T-helper 1 cell treated with Interleukin-12 subunit alpha and Interleukin-12 subunit beta and Interleukin-4 antibody, amounts not matched to agents 30 μg/mL and 1 μg/mL, for 36 hours (primary cell): ENCODE data around the gene CSNK1E.
"Not testable (repeated sequence)": the region's sequence is repeated elsewhere in the genome, so short reads cannot be mapped to it uniquely, and the experiment has no call there.

Source experiments
- H3K27ac Mint-ChIP-seq: one replicate; pipeline ENCODE4 v1.8.0; 2021; ENCODE audit warnings: mild to moderate bottlenecking, mixed read lengths
- H3K27me3 Mint-ChIP-seq: one replicate; pipeline ENCODE4 v1.8.0; 2021; ENCODE audit warnings: low read depth, mixed read lengths
- H3K36me3 Mint-ChIP-seq: one replicate; pipeline ENCODE4 v1.8.0; 2021; ENCODE audit warnings: low read depth, mixed read lengths
- H3K4me1 Mint-ChIP-seq: one replicate; pipeline ENCODE4 v1.8.0; 2021; ENCODE audit warnings: low read depth, mixed read lengths
- H3K4me3 Mint-ChIP-seq: one replicate; pipeline ENCODE4 v1.8.0; 2021; ENCODE audit warnings: mild to moderate bottlenecking, moderate library complexity, mixed read lengths
- H3K9me3 Mint-ChIP-seq: one replicate; pipeline ENCODE4 v1.8.0; 2021; ENCODE audit warnings: mixed read lengths

CSNK1E gene

DNA sequence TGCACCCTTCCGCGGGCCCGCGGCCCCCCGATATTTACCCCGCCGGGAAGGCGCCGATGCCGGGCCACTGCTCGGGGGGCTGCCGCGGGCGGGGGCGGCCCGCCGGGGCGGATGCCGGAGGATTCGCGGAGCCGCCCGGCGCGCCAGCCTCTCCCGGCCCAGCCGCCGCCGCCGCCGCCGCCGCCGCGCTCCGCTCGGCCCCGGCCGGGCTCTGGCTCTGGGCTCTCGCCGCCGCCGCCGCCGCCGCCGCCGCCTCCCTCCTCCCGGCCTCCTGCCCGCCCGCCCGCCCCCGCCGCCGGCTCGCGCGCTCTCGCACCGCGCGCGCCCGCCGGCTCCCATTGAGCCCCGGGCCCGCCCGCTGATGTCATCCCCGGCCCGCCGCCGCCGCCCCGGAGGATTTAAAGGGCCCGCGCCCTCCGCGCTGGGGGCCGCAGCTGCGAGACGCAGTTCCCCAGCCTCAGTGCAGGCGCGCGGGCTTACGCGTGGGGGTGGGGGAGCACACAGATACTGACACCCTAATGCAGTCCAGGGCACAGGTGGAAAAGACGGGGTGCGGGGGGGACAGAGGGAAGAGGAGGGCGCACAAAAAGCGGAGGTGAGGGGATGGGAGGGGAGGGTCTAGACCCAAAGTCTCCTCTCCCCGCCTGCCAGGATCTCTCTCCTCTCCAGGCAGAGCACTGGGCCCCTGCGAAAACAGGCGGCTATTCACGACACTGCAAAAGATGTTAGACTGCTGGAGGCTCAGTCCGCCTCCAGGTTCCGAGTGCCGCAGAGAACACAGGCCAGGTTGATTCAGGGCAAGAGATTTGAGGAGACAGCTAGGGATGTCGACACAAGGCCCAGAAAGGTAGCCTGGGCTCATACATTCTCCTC lies at the start of gene CSNK1E:
CSNK1E (minus strand) TSS at position 312 of the 873 bp plus-strand sequence. CDS start 3,276 bp downstream, outside the sequence.
- Mint-ChIP-seq H3K36me3 (peaks cover 4% of the 10 kb centered on the region), H3K27me3 (no peaks in the 10 kb centered on the region), H3K9me3 (no peaks in the 10 kb centered on the region), H3K4me1 (peaks cover 39% of the 10 kb centered on the region), H3K4me3 (peak within 1 kb of the TSS; percentile 88), H3K27ac (peak within 1 kb of the TSS; percentile 90)

DNA sequence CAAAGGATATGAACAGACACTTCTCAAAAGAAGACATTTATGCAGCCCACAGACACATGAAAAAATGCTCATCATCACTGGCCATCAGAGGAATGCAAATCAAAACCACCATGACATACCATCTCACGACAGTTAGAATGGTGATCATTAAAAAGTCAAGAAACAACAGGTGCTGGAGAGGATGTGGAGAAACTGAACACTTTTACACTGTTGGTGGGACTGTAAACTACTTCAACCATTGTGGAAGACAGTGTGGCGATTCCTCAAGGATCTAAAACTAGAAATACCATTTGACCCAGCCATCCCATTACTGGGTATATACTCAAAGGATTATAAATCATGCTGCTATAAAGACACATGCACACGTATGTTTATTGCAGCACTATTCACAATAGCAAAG lies 48.6 kb upstream of the CSNK1E start:
- peaks cover 15% of the 10 kb centered on the region for H3K36me3 Mint-ChIP-seq
- not testable (repeated sequence) for H3K4me3 Mint-ChIP-seq, H3K27me3 Mint-ChIP-seq, H3K27ac Mint-ChIP-seq, H3K9me3 Mint-ChIP-seq, H3K4me1 Mint-ChIP-seq

GRCh38 chr22:38365174-38365573 lies 47.9 kb upstream of the CSNK1E start:
- H3K9me3 Mint-ChIP-seq, H3K27ac Mint-ChIP-seq, H3K4me3 Mint-ChIP-seq, H3K27me3 Mint-ChIP-seq, H3K4me1 Mint-ChIP-seq: not testable (repeated sequence)
- H3K36me3 Mint-ChIP-seq, result peaks cover 15% of the 10 kb centered on the region

GRCh38 chr22:38360560-38360959 lies 43.3 kb upstream of the CSNK1E start:
- H3K4me1 Mint-ChIP-seq, H3K4me3 Mint-ChIP-seq, H3K9me3 Mint-ChIP-seq, H3K27ac Mint-ChIP-seq, H3K27me3 Mint-ChIP-seq: not testable (repeated sequence)
- peaks cover 10% of the 10 kb centered on the region for H3K36me3 Mint-ChIP-seq

DNA sequence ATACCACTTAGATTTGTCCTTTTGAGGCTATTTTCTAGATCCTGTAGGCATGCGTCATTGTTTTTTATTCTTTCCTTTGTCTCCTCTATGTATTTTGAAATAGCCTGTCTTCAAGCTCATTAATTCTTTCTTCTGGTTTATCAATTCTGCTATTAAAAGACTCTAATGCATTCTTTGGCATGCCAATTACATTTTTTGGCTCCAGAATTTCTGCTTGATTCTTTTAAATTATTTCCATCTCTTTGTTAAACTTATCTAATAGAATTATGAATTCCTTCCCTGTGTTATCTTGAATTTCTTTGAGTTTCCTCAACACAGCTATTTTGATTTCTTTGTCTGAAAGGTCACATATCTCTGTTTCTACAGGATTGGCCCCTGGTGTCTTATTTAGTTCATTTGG lies 42.6 kb upstream of the CSNK1E start:
- H3K9me3 Mint-ChIP-seq, H3K36me3 Mint-ChIP-seq, H3K4me3 Mint-ChIP-seq, H3K4me1 Mint-ChIP-seq, H3K27ac Mint-ChIP-seq, H3K27me3 Mint-ChIP-seq: not testable (repeated sequence)

GRCh38 chr22:38357971-38358370 lies 40.7 kb upstream of the CSNK1E start:
- not testable (repeated sequence) for H3K27ac Mint-ChIP-seq

DNA sequence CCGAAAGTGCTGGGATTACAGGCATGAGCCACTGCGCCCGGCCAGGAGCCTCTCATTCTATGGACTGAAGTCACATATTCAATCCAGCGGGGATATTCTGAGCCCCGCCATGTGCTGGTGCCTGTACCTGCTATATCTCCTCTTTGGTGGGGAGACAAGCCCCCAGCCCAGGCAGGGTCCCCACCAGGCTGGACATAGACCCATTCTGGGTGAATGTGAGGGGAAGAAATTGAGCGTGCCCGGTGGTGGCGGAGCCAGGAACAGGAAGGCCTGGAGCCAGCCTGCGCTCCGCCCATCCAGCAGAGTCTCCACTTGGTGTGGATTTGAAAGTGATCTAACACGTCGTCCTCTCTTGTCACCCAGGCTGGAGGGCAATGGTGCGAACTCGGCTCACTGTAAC lies 38.0 kb upstream of the CSNK1E start:
- no peak overlapping the region for H3K4me3 Mint-ChIP-seq
- H3K9me3 Mint-ChIP-seq, result no peaks in the 10 kb centered on the region
- H3K27me3 Mint-ChIP-seq, result no peaks in the 10 kb centered on the region
- peaks cover 2% of the 10 kb centered on the region for H3K36me3 Mint-ChIP-seq
- H3K27ac Mint-ChIP-seq, result no peak overlapping the region
- H3K4me1 Mint-ChIP-seq, result no peaks in the 10 kb centered on the region

More at GRCh38 chr22:38357971-38358370, 40.7 kb upstream of the CSNK1E start:
- H3K4me1 Mint-ChIP-seq, H3K4me3 Mint-ChIP-seq, H3K27me3 Mint-ChIP-seq, H3K9me3 Mint-ChIP-seq, H3K36me3 Mint-ChIP-seq: not testable (repeated sequence)

DNA sequence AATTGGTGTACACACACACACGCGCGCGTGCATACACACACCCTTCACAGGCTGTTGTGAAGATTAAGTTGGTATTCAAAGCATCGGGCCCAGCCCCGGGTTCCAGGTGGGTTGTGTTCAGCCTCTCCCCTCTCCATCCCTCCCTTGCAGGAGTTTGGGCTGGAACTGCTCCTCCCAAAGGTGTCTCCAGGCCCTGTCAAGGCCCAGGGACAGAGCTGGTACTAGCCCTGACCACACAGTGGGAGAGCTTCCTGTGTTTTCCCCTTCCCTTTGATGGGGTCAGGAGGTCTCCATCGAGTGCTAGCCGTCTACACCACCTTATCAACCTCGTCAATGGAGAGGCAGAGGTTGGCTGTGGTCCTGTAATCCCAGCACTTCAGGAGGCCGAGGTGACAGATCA lies 36.5 kb upstream of the CSNK1E start:
- H3K9me3 Mint-ChIP-seq, result no peaks in the 10 kb centered on the region
- no peaks in the 10 kb centered on the region for H3K4me1 Mint-ChIP-seq
- H3K4me3 Mint-ChIP-seq, result no peak overlapping the region
- no peak overlapping the region for H3K27ac Mint-ChIP-seq
- no peaks in the 10 kb centered on the region for H3K27me3 Mint-ChIP-seq
- H3K36me3 Mint-ChIP-seq, result no peaks in the 10 kb centered on the region

DNA sequence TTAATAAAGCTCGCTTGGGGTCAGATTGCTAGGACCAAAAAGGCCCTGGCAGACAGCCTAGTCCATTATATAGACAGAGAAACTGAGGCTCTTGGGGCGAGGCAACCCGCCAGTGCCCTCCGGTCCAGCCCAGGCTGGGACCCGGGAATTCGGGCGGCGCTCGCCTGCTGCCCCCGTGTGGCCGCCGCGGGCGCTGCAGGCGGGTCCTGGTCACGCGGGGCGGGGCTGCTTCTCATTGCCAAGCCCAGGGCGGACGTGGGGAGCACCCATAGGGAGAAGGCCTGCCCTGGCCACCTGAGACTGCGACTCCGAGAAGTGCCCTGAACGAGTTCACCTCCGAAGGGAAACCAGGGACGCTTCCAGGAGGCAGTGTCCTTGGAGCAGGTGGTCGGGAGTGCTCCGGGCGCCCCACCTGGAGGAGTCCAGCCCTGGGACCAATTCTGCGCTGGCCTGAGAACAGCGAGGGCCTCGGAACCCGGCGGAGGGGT lies 36.0 kb upstream of the CSNK1E start:
- Mint-ChIP-seq H3K27ac (no peak overlapping the region), H3K27me3 (no peaks in the 10 kb centered on the region), H3K4me1 (no peaks in the 10 kb centered on the region), H3K9me3 (no peaks in the 10 kb centered on the region), H3K36me3 (no peaks in the 10 kb centered on the region), H3K4me3 (no peak overlapping the region)

- Mint-ChIP-seq H3K36me3 (no peaks in the 10 kb centered on the region), H3K4me3 (no peak overlapping the region), H3K9me3 (no peaks in the 10 kb centered on the region), H3K27ac (no peak overlapping the region), H3K27me3 (no peaks in the 10 kb centered on the region), H3K4me1 (no peaks in the 10 kb centered on the region)
Measured at GRCh38 chr22:38352436-38352835, 35.2 kb upstream of the CSNK1E start.

DNA sequence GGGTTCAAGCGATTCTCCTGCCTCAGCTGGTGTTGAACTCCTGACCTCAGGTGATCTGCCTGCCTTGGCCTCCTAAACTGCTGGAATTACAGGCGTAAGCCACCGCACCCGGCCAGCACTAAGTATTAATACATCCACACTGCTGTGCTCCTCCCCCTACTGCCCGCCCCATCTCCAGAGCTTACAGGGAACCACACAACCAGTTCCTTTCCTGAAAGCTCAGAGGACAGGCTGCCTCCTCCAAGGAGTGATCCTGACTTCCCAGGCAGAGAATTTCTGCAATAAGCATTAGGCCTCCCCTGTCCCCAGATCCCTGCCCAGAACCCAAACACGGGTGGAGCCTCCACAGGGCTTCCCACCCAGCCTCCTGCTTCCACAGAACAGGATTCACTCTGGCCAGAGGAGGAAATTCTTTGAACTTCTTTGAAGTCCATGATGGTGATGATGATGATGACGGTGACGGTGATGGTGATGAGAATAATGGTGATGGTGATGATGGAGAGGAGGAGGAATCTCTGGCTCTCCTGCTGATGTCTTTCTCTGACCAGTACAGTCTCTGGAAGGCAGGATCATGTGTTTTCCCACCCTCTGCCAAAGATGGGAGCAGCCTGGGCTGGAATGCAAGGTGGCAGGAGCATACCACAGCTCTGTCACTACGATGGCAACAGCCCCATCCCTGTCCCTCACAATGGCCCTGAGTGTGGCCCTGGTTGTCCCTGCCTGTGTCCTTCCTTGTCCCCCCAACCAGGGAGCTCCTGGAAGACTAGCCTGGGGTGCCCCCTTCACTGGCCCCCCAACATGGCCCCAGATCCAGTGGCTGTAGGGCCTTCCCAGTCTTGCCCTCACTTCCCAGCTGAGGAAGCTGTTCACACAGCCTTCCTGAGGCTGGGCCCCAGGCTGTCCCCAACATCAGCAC lies 33.5 kb upstream of the CSNK1E start:
- H3K4me3 Mint-ChIP-seq, result no peak overlapping the region
- no peak overlapping the region for H3K27ac Mint-ChIP-seq
- H3K36me3 Mint-ChIP-seq, result no peaks in the 10 kb centered on the region
- no peaks in the 10 kb centered on the region for H3K9me3 Mint-ChIP-seq
- no peaks in the 10 kb centered on the region for H3K27me3 Mint-ChIP-seq
- no peaks in the 10 kb centered on the region for H3K4me1 Mint-ChIP-seq

DNA sequence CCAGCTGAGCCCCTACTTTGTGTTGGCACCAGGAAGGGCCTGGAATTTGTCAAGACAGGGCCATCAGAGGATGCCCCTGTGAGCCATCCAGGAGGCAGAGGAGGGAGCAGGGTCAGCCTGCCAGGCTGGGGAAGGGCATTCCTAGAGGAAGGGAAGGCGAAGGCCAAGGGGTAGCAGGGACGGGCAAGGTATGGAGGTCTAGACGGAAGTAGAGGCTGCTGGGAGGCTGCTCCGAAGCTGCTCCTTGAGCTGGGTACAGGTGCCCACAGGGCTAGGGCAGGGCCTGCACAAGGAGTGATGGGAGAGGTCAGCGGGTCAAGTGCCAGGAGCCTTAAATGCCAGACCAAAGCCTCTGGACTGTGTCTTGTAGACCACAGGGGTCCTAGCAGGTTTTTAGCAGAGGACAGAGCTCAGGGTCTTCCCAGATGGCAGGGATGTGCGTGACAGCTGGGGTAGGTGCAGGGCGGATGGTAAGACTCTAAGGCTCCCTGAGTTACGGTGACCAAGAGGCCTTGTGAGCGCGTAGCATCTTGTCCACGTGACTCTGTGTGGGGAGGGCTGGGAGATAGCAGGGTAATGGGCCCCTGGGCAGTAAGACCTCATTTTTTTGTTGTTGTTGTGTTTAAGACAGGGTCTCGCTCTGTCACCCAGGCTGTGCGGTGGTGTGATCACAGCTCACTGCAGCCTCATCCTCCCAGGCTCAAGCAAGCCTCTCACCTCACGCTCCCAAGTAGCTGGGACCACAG lies 31.7 kb upstream of the CSNK1E start:
- H3K4me1 Mint-ChIP-seq, result no peaks in the 10 kb centered on the region
- no peak overlapping the region for H3K27ac Mint-ChIP-seq
- H3K4me3 Mint-ChIP-seq, result no peak overlapping the region

DNA sequence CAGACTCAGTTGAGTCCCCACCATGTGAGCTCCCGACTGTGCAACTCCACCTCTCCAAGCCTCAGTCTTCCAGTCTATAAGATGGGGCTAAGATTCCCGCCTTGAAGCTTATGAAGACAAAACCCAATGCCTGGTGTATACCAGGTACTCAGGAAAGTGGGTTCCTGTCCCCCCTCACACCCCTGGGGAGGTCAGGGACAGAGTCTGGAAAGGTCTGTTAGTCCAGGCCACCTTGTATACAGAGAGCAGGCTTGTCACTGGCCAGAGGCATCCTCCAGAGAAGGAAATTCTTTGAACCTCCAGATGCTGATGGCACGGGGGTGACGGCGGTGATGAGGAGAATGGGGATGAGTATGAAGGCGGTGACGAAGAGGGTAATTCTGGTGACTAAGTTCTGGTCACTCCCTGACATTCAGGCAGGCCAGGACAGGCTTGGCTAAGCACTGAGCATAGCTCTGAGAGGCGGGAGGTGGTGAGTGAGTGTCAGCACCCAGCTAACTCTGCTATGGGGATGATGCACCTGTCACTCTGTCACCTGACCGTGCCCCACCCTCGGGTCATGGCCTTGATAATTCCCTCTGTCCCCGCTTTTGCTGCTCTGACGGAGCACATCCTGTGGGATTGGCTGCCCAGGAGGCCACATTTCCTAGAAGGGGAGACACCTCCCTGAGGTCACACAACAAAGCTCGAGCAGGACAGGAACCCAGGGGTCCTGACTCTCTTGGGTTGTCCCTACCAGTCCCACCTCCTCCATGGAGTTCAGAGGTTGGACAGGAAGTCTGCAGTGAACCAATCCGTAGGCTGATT lies 30.9 kb upstream of the CSNK1E start:
- Mint-ChIP-seq H3K9me3 (no peaks in the 10 kb centered on the region), H3K4me1 (no peaks in the 10 kb centered on the region), H3K27ac (no peak overlapping the region), H3K27me3 (no peaks in the 10 kb centered on the region), H3K36me3 (no peaks in the 10 kb centered on the region), H3K4me3 (no peak overlapping the region)

More for the DNA sequence above, 31.7 kb upstream of the CSNK1E start:
- Mint-ChIP-seq H3K36me3 (no peaks in the 10 kb centered on the region), H3K9me3 (no peaks in the 10 kb centered on the region), H3K27me3 (no peaks in the 10 kb centered on the region)
